GM18858 (cell line): ENCODE data around the gene AGAP1.

ENCODE experiments used
- ATAC-seq: cut with Tn5 transposase; IDR thresholded peaks from one replicate; pipeline ENCODE4 v1.9.1; 2021; ENCODE audit not compliant: unreplicated experiment

AGAP1 gene

GRCh38 chr2:235486729-235487128, 7.1 kb upstream of the AGAP1 start:
- ATAC-seq, result no peak

GRCh38 chr2:235489897-235490296, 3.9 kb upstream of the AGAP1 start:
- ATAC-seq, result no peak

GRCh38 chr2:235492850-235493344, 946 bp upstream of the AGAP1 start:
- ATAC-seq, result no peak

- no peak for ATAC-seq
Observed at GRCh38 chr2:235493402-235493774, 455 bp upstream of the AGAP1 start.

GRCh38 chr2:235494716-235495372, 1.0 kb downstream of the AGAP1 start:
- no peak for ATAC-seq

GRCh38 chr2:235495373-235496238, 1.8 kb downstream of the AGAP1 start:
- ATAC-seq, result no peak

- no peak for ATAC-seq
Observed at GRCh38 chr2:235496239-235496621, 2.4 kb downstream of the AGAP1 start.

- ATAC-seq, result no peak
Observed at GRCh38 chr2:235497096-235497495, 3.3 kb downstream of the AGAP1 start.

GRCh38 chr2:235498541-235498940, 4.7 kb downstream of the AGAP1 start:
- ATAC-seq, result no peak

GRCh38 chr2:235498946-235499812, 5.3 kb downstream of the AGAP1 start:
- ATAC-seq, result no peak

- ATAC-seq, result no peak
Observed at GRCh38 chr2:235500110-235500760, 6.4 kb downstream of the AGAP1 start.

GRCh38 chr2:235500761-235501672, 7.2 kb downstream of the AGAP1 start:
- ATAC-seq, result no peak

GRCh38 chr2:235501673-235502031, 7.8 kb downstream of the AGAP1 start:
- no peak for ATAC-seq

GRCh38 chr2:235502336-235502735, 8.5 kb downstream of the AGAP1 start:
- no peak for ATAC-seq

GRCh38 chr2:235504441-235505180, 10.8 kb downstream of the AGAP1 start:
- no peak for ATAC-seq

GRCh38 chr2:235505181-235505741, 11.4 kb downstream of the AGAP1 start:
- no peak for ATAC-seq

- ATAC-seq, result no peak
Observed at GRCh38 chr2:235506291-235506996, 12.6 kb downstream of the AGAP1 start.

- no peak for ATAC-seq
Observed at GRCh38 chr2:235506997-235507615, 13.3 kb downstream of the AGAP1 start.
